ENCODE measurements around the gene RABAC1. TPM values are rescaled to one million over a fixed set of nuclear protein-coding genes. Genes with fewer than 3 reads are reported as not detected.

Gene RABAC1
- total and polyA plus RNA-seq, 2 experiments from 2014 or later, result 405 to 470 TPM

DNA sequence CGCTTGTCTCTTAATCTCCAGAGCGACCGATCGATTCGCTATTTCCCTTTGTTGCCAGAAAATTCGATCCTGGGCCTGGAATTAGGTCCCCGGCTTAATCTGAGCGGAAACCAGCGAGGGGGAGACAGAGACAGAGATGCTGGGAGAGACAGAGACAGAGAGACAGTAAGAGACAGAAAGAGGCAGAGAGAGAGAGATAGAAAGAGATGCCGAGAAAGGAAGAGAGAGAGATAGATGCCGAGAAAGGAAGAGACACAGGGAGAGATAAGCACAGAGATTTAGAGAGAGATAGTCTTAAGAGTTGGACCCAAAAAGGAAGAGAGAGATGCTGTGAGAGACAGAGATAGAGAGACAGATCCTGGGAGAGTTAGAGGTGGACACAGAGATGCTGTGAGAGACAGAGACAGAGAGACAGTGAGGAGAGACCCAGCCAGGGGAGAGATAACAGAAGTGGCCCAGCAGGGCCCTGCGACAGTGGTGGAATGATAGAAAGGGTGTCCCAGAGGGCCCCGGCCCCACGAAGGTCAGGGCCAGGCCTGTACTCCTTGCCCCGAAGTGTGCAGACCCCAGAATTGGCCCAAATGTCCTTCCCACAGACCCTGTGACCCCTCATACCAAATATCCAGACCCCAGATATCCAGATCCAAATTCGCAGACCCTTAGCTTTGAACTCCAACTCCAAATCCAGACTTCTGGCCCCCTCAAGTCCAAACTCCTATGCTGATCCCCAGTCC is 32.2 kb downstream of the RABAC1 start:
- Histone ChIP-seq H2AFZ (no peak overlapping the region), H3K9ac (no peak overlapping the region), H3K27ac (no peak overlapping the region), H3K9me3 (ENCODE audit: low read depth) (no peaks in the 10 kb centered on the region), H3K4me2 (ENCODE audit: unreplicated experiment) (no peak overlapping the region), H3K79me2 (ENCODE audit: insufficient read depth) (no peaks in the 10 kb centered on the region), H3K9me2 (ENCODE audit: insufficient read depth) (no peaks in the 10 kb centered on the region), H3K27me3 (replicated peaks; ENCODE audit: insufficient read depth) (peaks cover 86% of the 10 kb centered on the region), H3K4me3 (no peak overlapping the region), H3K36me3 (ENCODE audit: low read depth) (no peaks in the 10 kb centered on the region), H4K20me1 (ENCODE audit: insufficient read depth) (no peaks in the 10 kb centered on the region), H3F3A (ENCODE audit: insufficient read depth) (no peaks in the 10 kb centered on the region), H3K4me1 (ENCODE audit: insufficient read depth) (no peaks in the 10 kb centered on the region)
- in situ Hi-C loops (cut with MboI), result no loop called here
- no peak for DNase-seq
- 45 to 46% methylated on average over 15 to 16 of the region's 16 CpGs for whole genome bisulfite sequencing, 2 experiments (ENCODE audit: low coverage in 1 of 2, low lambda C conversion rate in 2 of 2, missing lambda C conversion rate in 2 of 2)
- TF ChIP-seq EZH2phosphoT487 (IDR thresholded peaks at IDR 0.05; ENCODE audit: insufficient read depth, low read depth) (no peak), EZH2 (IDR thresholded peaks at IDR 0.05; ENCODE audit: insufficient read depth, poor library complexity, severe bottlenecking) (no peak)

DNA sequence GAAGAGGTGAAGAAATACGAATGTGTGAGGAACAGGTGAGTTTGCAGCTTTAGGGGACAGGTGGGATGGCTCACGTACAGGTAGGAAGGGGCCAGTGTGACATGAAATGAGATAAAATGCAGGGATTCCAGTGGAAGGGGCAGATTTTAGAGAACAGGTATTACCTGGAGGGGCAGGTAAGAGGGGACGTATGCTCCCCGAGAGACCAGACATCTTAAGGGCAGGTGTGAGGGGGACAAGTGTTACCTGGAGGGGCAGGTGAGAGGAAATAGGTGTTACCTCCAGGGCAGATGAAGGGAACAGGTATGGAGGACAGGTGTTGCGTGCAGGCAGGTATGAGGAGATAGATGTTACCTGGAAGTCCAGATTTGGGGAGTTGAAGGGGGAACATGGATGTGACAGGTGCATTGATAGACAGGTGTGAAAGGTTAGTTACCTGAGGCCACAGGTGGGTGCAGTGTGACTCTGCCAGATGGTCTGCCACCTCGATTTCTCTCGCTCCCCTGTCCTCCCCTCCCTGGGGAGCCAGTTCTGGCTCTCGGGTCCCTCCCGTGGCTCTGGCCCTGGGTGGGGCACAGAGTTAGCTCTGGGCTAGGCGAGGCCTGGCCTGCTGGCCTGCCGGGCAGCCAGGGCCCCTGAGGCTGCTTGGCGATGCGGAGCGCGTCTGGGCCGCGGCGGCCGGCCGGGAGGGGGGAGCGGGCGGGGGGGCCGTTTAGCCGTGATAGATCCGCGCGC is 32.9 kb downstream of the RABAC1 start:
- no peak overlapping the region for H2AFZ ChIP-seq
- H3K27ac ChIP-seq, result no peak overlapping the region
- no peaks in the 10 kb centered on the region for H3K4me1 ChIP-seq (ENCODE audit: insufficient read depth)
- no peak overlapping the region for H3K4me2 ChIP-seq (ENCODE audit: unreplicated experiment)
- no peaks in the 10 kb centered on the region for H3K79me2 ChIP-seq (ENCODE audit: insufficient read depth)
- no peaks in the 10 kb centered on the region for H3K36me3 ChIP-seq (ENCODE audit: low read depth)
- no peaks in the 10 kb centered on the region for H3F3A ChIP-seq (ENCODE audit: insufficient read depth)
- peaks cover 83% of the 10 kb centered on the region for H3K27me3 ChIP-seq (replicated peaks; ENCODE audit: insufficient read depth)
- in situ Hi-C loops (cut with MboI), result no loop called here
- H3K9ac ChIP-seq, result no peak overlapping the region
- WGBS, 2 experiments (ENCODE audit: low coverage in 1 of 2, low lambda C conversion rate in 2 of 2, missing lambda C conversion rate in 2 of 2), result 10 to 13% methylated on average over 16 to 26 of the region's 27 CpGs
- no peak overlapping the region for H3K4me3 ChIP-seq
- no peaks in the 10 kb centered on the region for H4K20me1 ChIP-seq (ENCODE audit: insufficient read depth)
- no peak for TF ChIP-seq EZH2phosphoT487 (IDR thresholded peaks at IDR 0.05; ENCODE audit: insufficient read depth, low read depth)
- TF ChIP-seq EZH2 (IDR thresholded peaks at IDR 0.05; ENCODE audit: insufficient read depth, poor library complexity, severe bottlenecking), result no peak
- H3K9me3 ChIP-seq (ENCODE audit: low read depth), result no peaks in the 10 kb centered on the region
- no peaks in the 10 kb centered on the region for H3K9me2 ChIP-seq (ENCODE audit: insufficient read depth)
- DNase-seq, result no peak

DNA sequence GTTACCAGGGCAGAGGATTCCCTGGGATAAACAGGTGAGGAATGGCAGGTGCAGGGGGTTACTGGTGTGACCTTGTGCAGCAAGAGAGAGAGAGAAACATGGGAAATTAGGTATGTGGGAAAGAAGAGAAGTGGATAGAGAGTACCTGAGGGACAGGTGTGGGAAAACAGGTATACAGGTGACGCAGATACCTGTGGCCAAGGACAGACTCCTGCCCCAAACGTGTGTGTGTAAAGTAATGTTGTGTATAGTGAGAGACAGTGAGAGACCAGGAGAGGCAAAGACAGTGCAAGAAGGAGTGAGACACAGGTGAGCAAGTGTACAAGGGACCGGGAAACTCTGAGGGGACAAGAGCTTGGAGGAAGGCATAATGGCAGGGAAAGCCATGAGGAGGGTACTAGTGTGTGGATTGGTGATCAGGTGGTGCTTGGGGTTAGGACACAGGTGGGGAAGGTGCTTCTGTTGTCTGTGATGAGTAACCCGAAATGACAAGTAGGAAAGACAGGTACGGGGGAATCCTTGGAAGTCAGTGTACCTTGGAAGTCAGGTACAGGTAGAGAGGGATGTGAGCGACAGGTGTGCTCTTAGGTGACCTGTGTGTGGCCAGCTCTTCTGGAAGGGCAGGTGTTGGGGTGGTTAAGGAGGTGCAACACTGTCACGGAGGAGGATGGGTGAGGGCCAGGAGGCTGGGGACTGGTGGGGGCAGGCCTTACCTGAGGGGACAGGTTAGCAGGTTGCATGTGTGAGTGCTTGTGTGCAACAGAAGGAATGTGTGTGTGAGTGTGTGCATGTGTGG is 33.7 kb downstream of the RABAC1 start:
- Histone ChIP-seq H3K9me3 (ENCODE audit: low read depth) (no peaks in the 10 kb centered on the region), H3K4me3 (no peak overlapping the region), H3K9ac (no peak overlapping the region), H4K20me1 (ENCODE audit: insufficient read depth) (no peaks in the 10 kb centered on the region), H3K27ac (no peak overlapping the region), H3K27me3 (replicated peaks; ENCODE audit: insufficient read depth) (peaks cover 83% of the 10 kb centered on the region), H3K36me3 (ENCODE audit: low read depth) (no peaks in the 10 kb centered on the region), H3K4me2 (ENCODE audit: unreplicated experiment) (no peak overlapping the region), H3K9me2 (ENCODE audit: insufficient read depth) (no peaks in the 10 kb centered on the region), H3F3A (ENCODE audit: insufficient read depth) (no peaks in the 10 kb centered on the region), H2AFZ (no peak overlapping the region), H3K4me1 (ENCODE audit: insufficient read depth) (no peaks in the 10 kb centered on the region), H3K79me2 (ENCODE audit: insufficient read depth) (no peaks in the 10 kb centered on the region)
- DNase-seq, result no peak
- WGBS, 2 experiments (ENCODE audit: low coverage in 1 of 2, low lambda C conversion rate in 2 of 2, missing lambda C conversion rate in 2 of 2), result 25 to 37% methylated on average over 7 of the region's 7 CpGs
- in situ Hi-C loops (cut with MboI), result no loop called here
- TF ChIP-seq EZH2phosphoT487 (IDR thresholded peaks at IDR 0.05; ENCODE audit: insufficient read depth, low read depth) (no peak), EZH2 (IDR thresholded peaks at IDR 0.05; ENCODE audit: insufficient read depth, poor library complexity, severe bottlenecking) (no peak)

Data from GM23248 (cell line).